Memory B cell (primary cell): ENCODE results near the gene DCLRE1B.

Experiments used
- ATAC-seq: fragments of 150-1000 bp; cut with Tn5 transposase; 2 replicates; pipeline ENCODE4 v1.10.0; 2021; ENCODE audit warnings: low read depth, mild to moderate bottlenecking, moderate library complexity
- DNase-seq, 2 donors: peaks; one replicate each; pipeline ENCODE4 v3.0.0; 2022; ENCODE audit warnings: low spot score in 2 of 2
- H3K27ac Mint-ChIP-seq: one replicate; pipeline ENCODE4 v1.8.0; 2022; ENCODE audit warnings: mild to moderate bottlenecking, moderate library complexity, mixed read lengths
- H3K27me3 Mint-ChIP-seq: one replicate; pipeline ENCODE4 v1.8.0; 2022; ENCODE audit warnings: mixed read lengths
- H3K36me3 Mint-ChIP-seq: one replicate; pipeline ENCODE4 v1.8.0; 2022; ENCODE audit warnings: mild to moderate bottlenecking, mixed read lengths
- H3K4me1 Mint-ChIP-seq: one replicate; pipeline ENCODE4 v1.8.0; 2022; ENCODE audit warnings: mixed read lengths
- H3K4me3 Mint-ChIP-seq: one replicate; pipeline ENCODE4 v1.8.0; 2022; ENCODE audit warnings: mild to moderate bottlenecking, moderate library complexity, mixed read lengths
- H3K9me3 Mint-ChIP-seq: one replicate; pipeline ENCODE4 v1.8.0; 2022; ENCODE audit warnings: mixed read lengths

DCLRE1B gene

DNA sequence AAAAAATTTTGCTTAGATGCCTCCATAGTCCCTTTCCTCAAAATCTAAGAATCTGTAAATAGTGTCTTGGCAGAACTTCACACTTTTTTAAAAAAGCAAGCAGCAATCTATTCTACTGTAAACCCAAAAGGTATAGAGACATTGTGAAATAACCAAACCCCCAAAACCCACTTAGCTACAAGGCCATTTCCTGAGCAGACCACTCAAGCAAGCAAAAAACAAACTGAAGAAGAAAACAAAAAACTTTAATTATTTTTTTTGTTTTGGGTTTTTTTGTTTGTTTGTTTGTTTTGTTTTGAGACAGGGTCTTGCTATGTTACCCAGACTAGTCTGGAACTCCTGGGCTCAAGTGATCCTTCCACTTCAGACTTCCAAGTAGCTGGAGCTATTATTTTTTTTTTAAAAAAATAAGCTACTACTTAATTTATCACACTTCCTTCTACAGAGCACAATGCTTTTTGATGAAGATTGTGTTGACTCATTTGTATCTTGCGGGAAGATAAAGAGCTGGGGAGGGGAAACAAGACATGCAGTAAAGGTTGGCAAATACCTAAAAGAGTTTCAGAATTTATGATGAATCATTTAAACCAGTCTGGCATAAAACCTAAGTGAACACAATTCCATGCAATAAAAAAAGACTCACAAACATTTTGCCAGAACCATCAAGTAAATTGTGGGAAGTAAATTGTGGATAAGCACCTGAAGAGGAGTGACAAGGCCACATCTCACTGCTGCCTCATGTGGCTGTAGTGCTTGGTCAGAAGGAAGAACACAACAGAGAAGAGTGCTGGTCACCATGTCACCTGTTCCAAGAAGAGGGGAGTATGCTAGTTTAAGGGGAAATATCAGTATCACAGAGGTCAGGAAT lies 30.9 kb upstream of the DCLRE1B start:
- H3K9me3 Mint-ChIP-seq: no peaks in the 10 kb centered on the region
- H3K27me3 Mint-ChIP-seq: no peaks in the 10 kb centered on the region
- DNase-seq (no peak), ATAC-seq (no peak)
- H3K36me3 Mint-ChIP-seq: no peaks in the 10 kb centered on the region
- peak overlapping the region; percentile 56 for H3K27ac Mint-ChIP-seq
- no peak overlapping the region for H3K4me3 Mint-ChIP-seq
- peaks cover 15% of the 10 kb centered on the region for H3K4me1 Mint-ChIP-seq

DNA sequence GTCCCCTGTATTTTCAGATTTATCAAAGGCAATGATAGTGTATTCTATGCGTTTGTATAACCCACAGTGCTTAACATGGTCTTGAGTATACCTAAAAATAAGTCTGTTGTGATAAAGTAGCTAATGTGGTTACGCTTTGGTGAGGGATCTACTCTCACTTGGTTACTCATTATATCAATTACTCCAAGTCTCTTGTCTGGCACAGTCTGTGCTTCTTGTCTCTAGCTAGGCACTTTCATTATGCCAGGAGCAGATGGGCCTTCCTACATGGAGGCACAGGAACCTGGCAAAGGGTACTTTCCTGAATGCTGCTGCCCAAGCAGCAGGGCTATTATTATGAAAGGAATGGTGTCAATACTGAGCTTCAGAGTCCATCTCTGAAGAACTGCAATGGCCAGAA lies 29.4 kb upstream of the DCLRE1B start:
- H3K4me1 Mint-ChIP-seq: peaks cover 12% of the 10 kb centered on the region

DNA sequence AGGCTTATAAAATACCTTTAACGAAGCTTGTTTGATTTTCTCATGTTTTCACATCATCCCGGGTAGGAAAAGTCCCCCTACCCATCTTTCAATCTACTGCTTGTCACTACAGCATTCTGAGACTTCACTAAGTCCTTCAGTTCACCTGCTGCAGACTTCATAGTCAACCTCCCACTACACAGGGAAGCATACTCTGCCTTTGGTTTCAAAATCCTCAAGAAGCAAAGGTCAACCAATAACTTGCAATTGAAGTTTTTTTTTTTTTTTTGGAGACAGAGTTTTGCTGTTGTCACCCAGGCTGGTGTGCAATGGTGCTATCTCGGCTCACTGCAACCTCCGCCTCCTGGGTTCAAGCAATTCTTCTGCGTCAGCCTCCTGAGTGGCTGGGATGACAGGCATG lies 28.9 kb upstream of the DCLRE1B start:
- Mint-ChIP-seq H3K9me3 (no peaks in the 10 kb centered on the region), H3K27ac (no peak overlapping the region), H3K4me3 (no peak overlapping the region), H3K4me1 (peaks cover 12% of the 10 kb centered on the region), H3K27me3 (no peaks in the 10 kb centered on the region), H3K36me3 (no peaks in the 10 kb centered on the region)
- ATAC-seq (no peak), DNase-seq (no peak)

More for the DNA sequence above, 29.4 kb upstream of the DCLRE1B start:
- H3K27me3 Mint-ChIP-seq: no peaks in the 10 kb centered on the region
- no peak overlapping the region for H3K4me3 Mint-ChIP-seq
- no peaks in the 10 kb centered on the region for H3K36me3 Mint-ChIP-seq
- DNase-seq: no peak
- no peak overlapping the region for H3K27ac Mint-ChIP-seq
- no peaks in the 10 kb centered on the region for H3K9me3 Mint-ChIP-seq
- no peak for ATAC-seq

DNA sequence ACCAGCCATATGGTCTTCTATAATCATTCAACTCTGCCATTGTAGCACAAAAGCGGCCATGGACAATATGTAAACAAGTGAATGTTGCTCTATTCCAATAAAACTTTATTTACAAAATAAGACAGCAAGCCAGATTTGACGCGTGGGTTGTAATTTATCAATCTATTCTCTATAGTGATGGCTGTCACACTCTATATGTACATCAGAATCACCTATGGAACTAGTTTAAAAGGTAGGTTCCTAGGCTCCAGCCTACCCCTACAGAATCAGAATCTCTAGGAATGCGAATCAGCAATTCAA lies 25.4 kb upstream of the DCLRE1B start:
- H3K27ac Mint-ChIP-seq: no peak overlapping the region
- no peaks in the 10 kb centered on the region for H3K9me3 Mint-ChIP-seq
- H3K4me3 Mint-ChIP-seq: no peak overlapping the region
- peaks cover under 1% of the 10 kb centered on the region for H3K4me1 Mint-ChIP-seq
- DNase-seq (no peak), ATAC-seq (no peak)
- H3K36me3 Mint-ChIP-seq: no peaks in the 10 kb centered on the region
- no peaks in the 10 kb centered on the region for H3K27me3 Mint-ChIP-seq

DNA sequence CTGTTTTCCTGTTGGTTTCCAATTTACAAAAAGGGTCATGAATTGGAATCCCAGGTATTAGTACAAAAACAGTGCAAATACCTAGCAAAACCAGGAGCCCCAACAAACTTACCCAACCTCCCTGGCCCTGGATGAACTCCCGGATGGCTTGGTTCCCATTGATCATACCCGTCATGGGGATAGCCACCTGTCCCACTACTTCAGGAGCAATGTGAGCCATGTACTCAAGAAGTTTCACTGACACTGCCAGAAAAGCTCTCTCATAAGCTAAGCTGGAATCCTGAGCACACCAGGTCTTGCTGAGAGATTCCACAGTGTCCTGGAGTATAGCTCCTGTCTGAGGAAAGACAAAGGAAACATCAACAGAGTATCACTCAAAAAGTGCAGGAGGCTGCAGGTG lies 23.5 kb upstream of the DCLRE1B start:
- Mint-ChIP-seq H3K4me3 (no peak overlapping the region), H3K27ac (no peak overlapping the region), H3K36me3 (peaks cover 1% of the 10 kb centered on the region), H3K27me3 (no peaks in the 10 kb centered on the region), H3K9me3 (no peaks in the 10 kb centered on the region), H3K4me1 (no peaks in the 10 kb centered on the region)
- ATAC-seq (no peak), DNase-seq (no peak)

DNA sequence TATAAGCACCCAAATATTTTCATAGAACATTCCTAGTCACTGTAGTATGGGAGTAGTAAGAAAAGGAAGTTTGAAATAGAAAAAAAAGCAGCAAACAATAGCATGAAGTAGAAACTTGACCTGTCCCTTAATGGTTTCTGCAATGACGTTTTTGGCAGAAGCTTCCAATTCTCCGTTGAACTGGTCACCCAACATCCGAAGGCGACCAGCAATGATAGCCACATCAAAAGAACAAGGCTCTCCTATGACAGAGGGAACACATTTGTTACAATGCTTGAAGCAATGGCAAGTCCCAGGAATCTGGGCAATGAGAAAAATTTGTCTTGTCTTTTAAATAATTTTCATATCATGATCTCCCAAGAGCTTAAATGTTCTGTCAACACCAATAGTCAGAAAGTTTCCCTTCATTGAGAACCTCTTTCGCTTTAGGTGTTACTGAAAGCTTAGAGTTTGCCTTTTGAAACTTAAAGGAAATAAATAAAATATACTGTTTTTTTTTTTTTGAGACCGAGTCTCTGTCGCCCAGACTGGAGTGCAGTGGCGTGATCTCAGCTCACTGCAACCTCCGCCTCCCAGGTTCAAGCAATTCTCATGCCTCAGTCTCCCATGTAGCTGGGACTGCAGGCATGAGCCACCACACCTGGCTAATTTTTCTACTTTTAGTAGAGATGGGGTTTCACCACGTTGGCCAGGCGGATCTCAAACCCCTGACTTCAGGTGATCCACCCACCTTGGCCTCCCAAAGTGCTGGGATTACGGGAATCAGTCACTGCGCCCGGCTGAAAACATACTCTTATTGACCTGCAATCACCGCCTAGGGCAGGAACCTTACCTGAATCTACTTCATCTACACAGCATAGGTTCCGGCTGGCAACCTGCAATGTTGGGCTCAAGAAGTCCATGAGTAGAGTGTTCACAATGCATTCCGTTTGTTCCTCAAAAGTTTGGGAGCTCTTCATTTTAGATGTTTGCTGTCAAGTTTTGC lies 18.4 kb upstream of the DCLRE1B start:
- ATAC-seq: no peak
- Mint-ChIP-seq H3K27ac (no peak overlapping the region), H3K36me3 (peaks cover 4% of the 10 kb centered on the region), H3K27me3 (no peaks in the 10 kb centered on the region), H3K4me3 (no peak overlapping the region), H3K9me3 (no peaks in the 10 kb centered on the region), H3K4me1 (no peaks in the 10 kb centered on the region)
- no peak for DNase-seq

DNA sequence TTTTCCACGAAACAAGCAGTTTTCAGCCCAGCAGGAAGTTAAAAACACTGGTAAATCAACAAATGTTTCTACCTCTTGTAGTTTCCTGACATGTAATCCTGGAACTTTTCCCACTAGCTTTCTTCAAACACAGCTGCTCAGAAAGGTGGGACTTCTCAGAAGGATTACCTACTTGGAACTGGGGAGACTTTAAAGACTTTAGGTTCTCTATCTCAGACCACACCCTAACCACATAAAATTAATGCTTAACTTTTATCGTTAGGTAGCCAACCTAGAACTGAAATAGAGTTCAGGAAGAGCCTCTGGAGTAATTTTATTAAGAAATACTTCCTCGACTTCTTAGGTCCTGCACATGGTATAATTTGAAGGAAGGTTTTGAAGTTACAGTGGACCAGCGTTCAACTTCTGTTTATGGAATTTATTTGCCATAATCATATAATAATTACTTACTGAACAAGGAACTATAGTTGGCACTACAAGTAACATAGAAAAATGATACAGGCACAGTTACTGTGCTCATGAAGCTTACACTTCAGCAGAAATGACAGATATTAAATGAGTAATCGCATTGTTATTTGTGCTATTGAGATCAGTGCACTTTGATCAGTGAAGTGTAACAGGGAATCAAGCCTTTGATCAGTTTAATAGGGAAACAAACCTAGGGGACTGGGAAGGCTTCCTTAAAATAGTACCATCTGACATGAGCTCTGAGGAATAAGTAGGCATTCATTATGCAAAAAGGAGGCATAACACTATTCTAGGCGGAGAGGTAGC lies 17.5 kb upstream of the DCLRE1B start, which contains the start of gene BCL2L15:
TSS of gene BCL2L15 (minus strand) at position 180 of the 774 bp plus-strand sequence. CDS start 206 bp downstream, outside the sequence.
- H3K36me3 Mint-ChIP-seq: peaks cover 4% of the 10 kb centered on the region
- no peaks in the 10 kb centered on the region for H3K9me3 Mint-ChIP-seq
- no peak within 1 kb of the TSS for H3K4me3 Mint-ChIP-seq
- no peaks in the 10 kb centered on the region for H3K27me3 Mint-ChIP-seq
- no peak for ATAC-seq
- no peak within 1 kb of the TSS for H3K27ac Mint-ChIP-seq
- H3K4me1 Mint-ChIP-seq: no peaks in the 10 kb centered on the region
- no peak for DNase-seq

DNA sequence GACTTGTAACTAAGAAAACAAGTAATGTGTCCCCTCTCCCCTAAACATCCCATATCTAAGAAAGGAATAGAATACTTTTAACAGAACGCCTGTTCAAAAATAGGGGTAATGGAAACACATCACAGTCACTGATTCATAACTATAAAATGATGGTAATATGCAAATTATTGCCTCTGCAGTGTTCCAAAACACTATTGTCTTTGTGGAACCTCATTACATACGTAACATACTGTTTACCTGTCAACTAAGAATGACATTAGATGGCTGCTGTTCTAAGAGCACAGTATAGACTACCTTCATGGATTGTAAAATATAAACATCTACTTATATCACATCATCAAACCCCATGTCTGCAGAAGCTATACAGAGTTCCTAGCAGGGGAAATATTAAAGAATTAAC lies 14.3 kb upstream of the DCLRE1B start:
- ATAC-seq (no peak), DNase-seq (no peak)
- H3K4me1 Mint-ChIP-seq: no peaks in the 10 kb centered on the region
- H3K9me3 Mint-ChIP-seq: no peaks in the 10 kb centered on the region
- no peak overlapping the region for H3K4me3 Mint-ChIP-seq
- no peaks in the 10 kb centered on the region for H3K27me3 Mint-ChIP-seq
- no peak overlapping the region for H3K27ac Mint-ChIP-seq
- H3K36me3 Mint-ChIP-seq: peaks cover 13% of the 10 kb centered on the region

DNA sequence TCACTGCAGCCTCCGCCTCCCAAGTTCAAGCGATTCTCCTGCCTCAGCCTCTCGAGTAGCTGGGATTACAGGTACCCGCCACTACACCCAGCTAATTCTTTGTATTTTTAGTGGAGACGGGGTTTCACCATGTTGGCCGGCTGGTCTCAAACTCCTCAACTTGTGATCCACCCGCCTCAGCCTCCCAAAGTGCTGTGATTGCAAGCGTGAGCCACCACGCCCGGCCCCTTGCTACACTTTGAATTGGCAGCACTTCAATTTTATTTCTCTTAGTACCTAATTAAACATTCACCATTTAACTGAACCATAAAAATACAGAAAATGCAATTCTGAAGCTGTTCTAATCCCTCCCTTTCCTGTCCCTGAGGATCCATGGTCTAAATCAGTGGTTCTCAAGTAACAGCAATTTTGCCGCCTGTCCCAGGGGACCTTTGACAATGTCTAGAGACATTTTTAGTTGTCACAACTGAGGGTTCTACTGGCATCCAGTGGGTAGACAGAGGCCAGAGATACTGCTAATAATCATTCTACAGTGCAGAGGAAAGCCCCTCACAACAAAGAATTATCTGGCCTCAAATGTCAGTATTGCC lies 13.4 kb upstream of the DCLRE1B start:
- Mint-ChIP-seq H3K4me1 (no peaks in the 10 kb centered on the region), H3K36me3 (peaks cover 13% of the 10 kb centered on the region), H3K27ac (no peak overlapping the region), H3K9me3 (no peaks in the 10 kb centered on the region), H3K27me3 (no peaks in the 10 kb centered on the region), H3K4me3 (no peak overlapping the region)
- no peak for DNase-seq
- no peak for ATAC-seq

DNA sequence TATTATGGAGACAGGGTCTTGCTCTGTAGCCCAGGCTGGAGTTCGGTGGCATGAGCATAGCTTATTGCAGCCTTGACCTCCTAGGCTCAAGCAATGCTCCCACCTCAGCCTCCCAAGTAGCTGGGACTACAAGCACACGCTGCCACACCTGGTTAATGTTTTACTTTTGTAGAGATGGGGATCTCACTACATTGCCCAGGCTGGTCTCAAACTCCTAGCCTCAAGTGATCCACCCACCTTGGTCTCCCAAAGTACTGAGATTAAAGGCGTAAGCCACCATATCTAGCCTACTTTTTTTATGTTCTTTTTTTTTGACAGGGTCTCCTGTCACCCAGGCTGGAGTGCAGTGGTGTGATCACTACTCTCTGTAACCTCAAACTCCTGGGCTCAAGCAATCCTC lies 11.9 kb upstream of the DCLRE1B start:
- H3K4me1 Mint-ChIP-seq: peaks cover 4% of the 10 kb centered on the region
- ATAC-seq: no peak
- H3K36me3 Mint-ChIP-seq: peaks cover 21% of the 10 kb centered on the region
- H3K27ac Mint-ChIP-seq: peak overlapping the region; percentile 52
- no peak overlapping the region for H3K4me3 Mint-ChIP-seq
- no peak for DNase-seq
- H3K9me3 Mint-ChIP-seq: no peaks in the 10 kb centered on the region
- no peaks in the 10 kb centered on the region for H3K27me3 Mint-ChIP-seq

DNA sequence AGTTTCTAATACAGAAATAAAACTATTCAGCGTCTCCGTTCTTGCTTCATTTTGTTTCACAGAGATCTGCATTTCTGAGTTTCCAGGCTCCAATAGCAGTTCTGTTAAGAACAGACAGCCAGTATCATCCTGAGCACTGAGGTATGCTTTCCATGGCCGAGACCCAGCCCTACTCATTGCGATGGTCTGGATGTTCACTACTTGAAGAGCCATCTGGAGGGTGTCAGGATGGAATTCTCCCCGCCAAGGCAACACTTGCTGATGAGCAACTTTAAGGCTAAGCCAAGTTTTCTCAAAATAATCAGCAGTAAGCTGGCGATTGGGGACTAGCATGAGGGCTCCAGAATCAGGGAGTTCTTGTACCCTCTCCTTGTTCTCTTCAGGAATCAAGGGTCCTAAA lies 10.0 kb upstream of the DCLRE1B start:
- H3K27ac Mint-ChIP-seq: peak overlapping the region; percentile 52
- no peak for ATAC-seq

DNA sequence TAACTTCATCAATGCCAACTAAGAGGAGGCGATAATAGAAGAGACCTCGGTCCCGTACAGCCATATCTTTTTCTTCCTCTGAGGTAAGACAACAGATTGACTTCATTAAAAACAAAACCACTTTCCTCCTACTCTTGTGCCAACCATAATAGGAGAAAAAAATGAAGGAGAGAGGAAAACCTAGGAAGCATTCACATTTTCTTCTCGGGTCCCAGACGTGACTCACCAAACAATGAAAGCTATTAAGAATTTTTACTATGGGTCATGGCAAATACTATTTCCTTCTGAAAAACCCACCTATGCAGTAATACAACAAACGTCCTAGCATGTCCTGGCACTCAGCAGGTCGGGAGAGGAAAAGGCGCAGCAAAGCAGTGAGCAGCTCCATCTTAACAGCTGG lies 9.2 kb upstream of the DCLRE1B start:
- Mint-ChIP-seq H3K27ac (no peak overlapping the region), H3K4me1 (peaks cover 4% of the 10 kb centered on the region), H3K9me3 (no peaks in the 10 kb centered on the region), H3K36me3 (peaks cover 32% of the 10 kb centered on the region), H3K27me3 (no peaks in the 10 kb centered on the region), H3K4me3 (no peak overlapping the region)
- no peak for DNase-seq
- ATAC-seq: no peak

More for the DNA sequence above, 10.0 kb upstream of the DCLRE1B start:
- no peak for DNase-seq
- no peaks in the 10 kb centered on the region for H3K27me3 Mint-ChIP-seq
- H3K9me3 Mint-ChIP-seq: no peaks in the 10 kb centered on the region
- H3K4me3 Mint-ChIP-seq: no peak overlapping the region
- peaks cover 31% of the 10 kb centered on the region for H3K36me3 Mint-ChIP-seq
- peaks cover 4% of the 10 kb centered on the region for H3K4me1 Mint-ChIP-seq

DNA sequence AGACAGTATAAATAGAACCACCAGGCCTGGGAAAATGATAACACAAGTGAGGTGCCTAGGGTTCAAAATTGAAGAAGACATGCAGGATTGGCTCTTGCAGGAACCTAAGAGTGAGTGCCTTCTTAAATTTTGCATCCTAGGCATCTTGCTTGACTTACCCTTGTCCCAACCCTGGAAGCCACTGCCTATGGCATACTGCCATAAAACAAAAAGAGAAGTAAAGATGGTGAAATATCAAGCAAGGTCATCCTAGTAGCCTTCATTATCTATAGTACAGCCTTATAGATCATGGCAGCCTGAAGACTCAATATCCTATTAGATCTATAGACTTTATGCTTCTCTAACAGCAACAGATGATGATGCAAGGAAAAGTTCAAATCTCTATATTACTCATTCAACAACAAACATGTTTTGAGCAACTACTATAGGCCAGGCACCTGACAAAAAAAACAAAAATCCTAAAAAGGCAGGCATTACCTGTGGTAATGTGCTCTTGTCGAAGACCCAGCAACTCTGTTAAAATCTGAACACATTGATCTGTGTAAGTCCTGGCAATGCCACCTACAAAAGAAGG lies 6.8 kb upstream of the DCLRE1B start:
- Mint-ChIP-seq H3K27me3 (no peaks in the 10 kb centered on the region), H3K36me3 (peaks cover 39% of the 10 kb centered on the region), H3K4me1 (peaks cover 18% of the 10 kb centered on the region), H3K9me3 (no peaks in the 10 kb centered on the region), H3K4me3 (no peak overlapping the region), H3K27ac (peak overlapping the region; percentile 60)
- DNase-seq: no peak
- no peak for ATAC-seq
